Breast epithelium (tissue), 3 donors: ENCODE results near the gene ABCA13.

Experiments
- POLR2A ChIP-seq: fragments of 450-650 bp; IDR thresholded peaks from one replicate; pipeline ENCODE4 v1.6.1; 2016; ENCODE audit warnings: antibody characterized with exemption, mild to moderate bottlenecking, moderate library complexity
- POLR2AphosphoS5 ChIP-seq, 3 donors: sonication (generic); formaldehyde crosslinking; IDR thresholded peaks; one replicate each; pipeline ENCODE4 v1.6.1; 2017; ENCODE audit warnings: antibody characterized with exemption in 3 of 3
- TF ChIP-seq, protein P1 (sequence below), 3 donors: fragments of 450-650 bp; IDR thresholded peaks; one replicate each; pipeline ENCODE4 v1.5.1; 2016 to 2017; ENCODE audit warnings: antibody characterized with exemption in 3 of 3, mild to moderate bottlenecking in 3 of 3, moderate library complexity in 3 of 3

DNA sequence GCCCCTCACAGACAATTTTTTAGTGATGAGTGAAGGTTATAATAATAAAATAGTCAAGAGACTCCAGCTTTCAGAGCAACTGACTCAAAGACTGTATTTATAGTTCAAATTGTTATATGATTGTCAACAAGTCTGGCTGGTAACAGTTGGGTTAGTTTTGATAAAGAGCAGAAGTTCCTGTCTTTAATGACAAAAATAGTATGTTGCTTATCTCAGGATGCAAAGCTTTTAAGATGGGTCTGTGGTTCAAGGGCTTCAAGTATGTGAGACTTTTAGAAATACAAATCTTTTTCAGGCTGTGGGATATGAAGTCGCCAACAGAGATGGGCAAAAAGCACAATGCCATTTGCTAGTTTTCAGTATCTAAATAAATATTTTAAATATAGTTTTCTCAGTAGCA is 118.4 kb downstream of the ABCA13 start:
- TF ChIP-seq, protein P1, sequence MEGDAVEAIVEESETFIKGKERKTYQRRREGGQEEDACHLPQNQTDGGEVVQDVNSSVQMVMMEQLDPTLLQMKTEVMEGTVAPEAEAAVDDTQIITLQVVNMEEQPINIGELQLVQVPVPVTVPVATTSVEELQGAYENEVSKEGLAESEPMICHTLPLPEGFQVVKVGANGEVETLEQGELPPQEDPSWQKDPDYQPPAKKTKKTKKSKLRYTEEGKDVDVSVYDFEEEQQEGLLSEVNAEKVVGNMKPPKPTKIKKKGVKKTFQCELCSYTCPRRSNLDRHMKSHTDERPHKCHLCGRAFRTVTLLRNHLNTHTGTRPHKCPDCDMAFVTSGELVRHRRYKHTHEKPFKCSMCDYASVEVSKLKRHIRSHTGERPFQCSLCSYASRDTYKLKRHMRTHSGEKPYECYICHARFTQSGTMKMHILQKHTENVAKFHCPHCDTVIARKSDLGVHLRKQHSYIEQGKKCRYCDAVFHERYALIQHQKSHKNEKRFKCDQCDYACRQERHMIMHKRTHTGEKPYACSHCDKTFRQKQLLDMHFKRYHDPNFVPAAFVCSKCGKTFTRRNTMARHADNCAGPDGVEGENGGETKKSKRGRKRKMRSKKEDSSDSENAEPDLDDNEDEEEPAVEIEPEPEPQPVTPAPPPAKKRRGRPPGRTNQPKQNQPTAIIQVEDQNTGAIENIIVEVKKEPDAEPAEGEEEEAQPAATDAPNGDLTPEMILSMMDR (IDR thresholded peaks at IDR 0.05), result no peak
- no peak for TF ChIP-seq POLR2AphosphoS5 (IDR thresholded peaks at IDR 0.05)
- TF ChIP-seq POLR2A, result no peak
